GM18907 (cell line): ENCODE results near the gene SALL3.
A peak's percentile ranks its signal among the peaks of the same experiment; 100 is the strongest.

Source experiments
- ATAC-seq: cut with Tn5 transposase; IDR thresholded peaks from one replicate; pipeline ENCODE4 v1.9.1; 2021; ENCODE audit warnings: mild to moderate bottlenecking, moderate library complexity; ENCODE audit not compliant: unreplicated experiment

Gene SALL3

GRCh38 chr18:78979056-78979729 is 425 bp upstream of the SALL3 start:
- ATAC-seq = no peak

GRCh38 chr18:78980279-78980771 is 707 bp downstream of the SALL3 start:
- no peak for ATAC-seq

GRCh38 chr18:78980777-78981380 is 1.3 kb downstream of the SALL3 start:
- no peak for ATAC-seq

- no peak for ATAC-seq
These were observed 1.8 kb downstream of the SALL3 start for GRCh38 chr18:78981394-78981831.

GRCh38 chr18:78981989-78982620 is 2.5 kb downstream of the SALL3 start:
- ATAC-seq = no peak

- no peak for ATAC-seq
These were observed 3.9 kb downstream of the SALL3 start for GRCh38 chr18:78983512-78983911.

- peak; percentile 82 for ATAC-seq
These were observed 5.5 kb downstream of the SALL3 start for GRCh38 chr18:78984941-78985784.

- no peak for ATAC-seq
These were observed 6.4 kb downstream of the SALL3 start for GRCh38 chr18:78986018-78986481.

GRCh38 chr18:78991446-78991845 is 11.8 kb downstream of the SALL3 start:
- no peak for ATAC-seq

GRCh38 chr18:78992041-78993011 is 12.7 kb downstream of the SALL3 start:
- no peak for ATAC-seq

GRCh38 chr18:78993014-78993926 is 13.7 kb downstream of the SALL3 start:
- ATAC-seq = no peak

- no peak for ATAC-seq
These were observed 14.4 kb downstream of the SALL3 start for GRCh38 chr18:78994000-78994399.

GRCh38 chr18:78994531-78994930 is 14.9 kb downstream of the SALL3 start:
- ATAC-seq = no peak

- no peak for ATAC-seq
These were observed 15.5 kb downstream of the SALL3 start for GRCh38 chr18:78994977-78995582.

- no peak for ATAC-seq
These were observed 16.2 kb downstream of the SALL3 start for GRCh38 chr18:78995740-78996395.

GRCh38 chr18:78996741-78997490 is 17.3 kb downstream of the SALL3 start:
- no peak for ATAC-seq

GRCh38 chr18:78998371-78999071 is 18.9 kb downstream of the SALL3 start:
- no peak for ATAC-seq
